Muscle layer of duodenum (tissue), 2 donors: ENCODE measurements around the gene FAM180A.

Experiments used
- H3K27ac ChIP-seq: one replicate; pipeline ENCODE4 v1.7.0; 2013; ENCODE audit warnings: mild to moderate bottlenecking, low read length
- H3K27me3 ChIP-seq: one replicate; pipeline ENCODE4 v1.7.0; 2013; ENCODE audit warnings: low read depth, mild to moderate bottlenecking, control low read depth, low read length
- H3K36me3 ChIP-seq, 2 donors: one replicate each; pipeline ENCODE4 v1.7.0; 2013; ENCODE audit warnings: low read length in 2 of 2, control low read depth in 1 of 2, mild to moderate bottlenecking in 1 of 2; ENCODE audit not compliant: insufficient read depth in 2 of 2, control insufficient read depth in 1 of 2
- H3K4me1 ChIP-seq, 2 donors: one replicate each; pipeline ENCODE4 v1.7.0; 2013; ENCODE audit warnings: low read length in 2 of 2, mild to moderate bottlenecking in 2 of 2, control low read depth in 1 of 2, moderate library complexity in 1 of 2; ENCODE audit not compliant: insufficient read depth in 2 of 2, control insufficient read depth in 1 of 2
- H3K4me3 ChIP-seq, 2 donors: one replicate each; pipeline ENCODE4 v1.7.0; 2013; ENCODE audit warnings: low read length in 2 of 2, low read depth in 1 of 2, mild to moderate bottlenecking in 1 of 2
- H3K9me3 ChIP-seq, 2 donors: one replicate each; pipeline ENCODE4 v1.7.0; 2013; ENCODE audit warnings: low read length in 2 of 2, control low read depth in 1 of 2, mild to moderate bottlenecking in 1 of 2; ENCODE audit not compliant: control insufficient read depth in 1 of 2
- donor health status: healthy.

The FAM180A gene

GRCh38 chr7:135718794-135719437 lies 29.7 kb downstream of the FAM180A start:
- Histone ChIP-seq H3K27ac (no peak overlapping the region), H3K36me3 (no peaks in the 10 kb centered on the region), H3K4me1 (no peaks in the 10 kb centered on the region), H3K27me3 (no peaks in the 10 kb centered on the region), H3K9me3 (no peaks in the 10 kb centered on the region), H3K4me3 (no peak overlapping the region)

- no peak overlapping the region for H3K4me3 ChIP-seq
- no peak overlapping the region for H3K27ac ChIP-seq
- no peaks in the 10 kb centered on the region for H3K36me3 ChIP-seq
- H3K4me1 ChIP-seq: no peaks in the 10 kb centered on the region
- no peaks in the 10 kb centered on the region for H3K9me3 ChIP-seq
- no peaks in the 10 kb centered on the region for H3K27me3 ChIP-seq
Observed at GRCh38 chr7:135718219-135718618, 30.4 kb downstream of the FAM180A start.

GRCh38 chr7:135717693-135718092 lies 30.9 kb downstream of the FAM180A start:
- no peaks in the 10 kb centered on the region for H3K36me3 ChIP-seq
- no peaks in the 10 kb centered on the region for H3K4me1 ChIP-seq
- no peak overlapping the region for H3K4me3 ChIP-seq
- H3K9me3 ChIP-seq: no peaks in the 10 kb centered on the region
- no peaks in the 10 kb centered on the region for H3K27me3 ChIP-seq
- H3K27ac ChIP-seq: no peak overlapping the region

- no peaks in the 10 kb centered on the region for H3K27me3 ChIP-seq
- no peaks in the 10 kb centered on the region for H3K36me3 ChIP-seq
- no peak overlapping the region for H3K4me3 ChIP-seq
- no peak overlapping the region for H3K27ac ChIP-seq
- no peaks in the 10 kb centered on the region for H3K4me1 ChIP-seq
- no peaks in the 10 kb centered on the region for H3K9me3 ChIP-seq
Observed at GRCh38 chr7:135716677-135717238, 31.9 kb downstream of the FAM180A start.

- Histone ChIP-seq H3K27me3 (no peaks in the 10 kb centered on the region), H3K27ac (no peak overlapping the region), H3K9me3 (no peaks in the 10 kb centered on the region), H3K36me3 (no peaks in the 10 kb centered on the region), H3K4me1 (no peaks in the 10 kb centered on the region), H3K4me3 (no peak overlapping the region)
Observed at GRCh38 chr7:135715673-135716072, 32.9 kb downstream of the FAM180A start.

GRCh38 chr7:135715055-135715522 lies 33.5 kb downstream of the FAM180A start:
- no peaks in the 10 kb centered on the region for H3K9me3 ChIP-seq

GRCh38 chr7:135714534-135715009 lies 34.0 kb downstream of the FAM180A start:
- Histone ChIP-seq H3K27me3 (no peaks in the 10 kb centered on the region), H3K27ac (no peak overlapping the region), H3K4me3 (no peak overlapping the region), H3K4me1 (no peaks in the 10 kb centered on the region), H3K9me3 (no peaks in the 10 kb centered on the region), H3K36me3 (no peaks in the 10 kb centered on the region)

More at GRCh38 chr7:135715055-135715522, 33.5 kb downstream of the FAM180A start:
- Histone ChIP-seq H3K27me3 (no peaks in the 10 kb centered on the region), H3K4me1 (no peaks in the 10 kb centered on the region), H3K27ac (no peak overlapping the region), H3K4me3 (no peak overlapping the region), H3K36me3 (no peaks in the 10 kb centered on the region)

- Histone ChIP-seq H3K4me1 (no peaks in the 10 kb centered on the region), H3K36me3 (no peaks in the 10 kb centered on the region), H3K27me3 (no peaks in the 10 kb centered on the region), H3K4me3 (no peak overlapping the region), H3K27ac (no peak overlapping the region), H3K9me3 (no peaks in the 10 kb centered on the region)
Observed at GRCh38 chr7:135713836-135714470, 34.7 kb downstream of the FAM180A start.

- no peaks in the 10 kb centered on the region for H3K36me3 ChIP-seq
- H3K27me3 ChIP-seq: no peaks in the 10 kb centered on the region
- no peak overlapping the region for H3K4me3 ChIP-seq
- H3K27ac ChIP-seq: no peak overlapping the region
- no peaks in the 10 kb centered on the region for H3K4me1 ChIP-seq
- no peaks in the 10 kb centered on the region for H3K9me3 ChIP-seq
Observed at GRCh38 chr7:135712796-135713195, 35.8 kb downstream of the FAM180A start.

GRCh38 chr7:135712182-135712782 lies 36.3 kb downstream of the FAM180A start:
- H3K9me3 ChIP-seq: no peaks in the 10 kb centered on the region
- no peak overlapping the region for H3K4me3 ChIP-seq
- H3K27ac ChIP-seq: no peak overlapping the region
- no peaks in the 10 kb centered on the region for H3K4me1 ChIP-seq
- H3K36me3 ChIP-seq: no peaks in the 10 kb centered on the region
- no peaks in the 10 kb centered on the region for H3K27me3 ChIP-seq

- no peaks in the 10 kb centered on the region for H3K9me3 ChIP-seq
- no peaks in the 10 kb centered on the region for H3K4me1 ChIP-seq
- H3K4me3 ChIP-seq: no peak overlapping the region
- no peaks in the 10 kb centered on the region for H3K36me3 ChIP-seq
- H3K27me3 ChIP-seq: no peaks in the 10 kb centered on the region
- H3K27ac ChIP-seq: no peak overlapping the region
Observed at GRCh38 chr7:135711139-135711469, 37.5 kb downstream of the FAM180A start.
